Activated CD4-positive, alpha-beta T cell treated with anti-CD3 and anti-CD28 coated beads, Interleukin-10, Interleukin-2, amounts not matched to agents 100 ng/mL and 50 ng/mL, durations not matched to agents 16 hours and 8 hours (primary cell): ENCODE data around the gene LEUTX.

Source experiments
- DNase-seq: peaks from one replicate; pipeline ENCODE4 v3.0.0-alpha.2; 2020

Gene LEUTX

DNA sequence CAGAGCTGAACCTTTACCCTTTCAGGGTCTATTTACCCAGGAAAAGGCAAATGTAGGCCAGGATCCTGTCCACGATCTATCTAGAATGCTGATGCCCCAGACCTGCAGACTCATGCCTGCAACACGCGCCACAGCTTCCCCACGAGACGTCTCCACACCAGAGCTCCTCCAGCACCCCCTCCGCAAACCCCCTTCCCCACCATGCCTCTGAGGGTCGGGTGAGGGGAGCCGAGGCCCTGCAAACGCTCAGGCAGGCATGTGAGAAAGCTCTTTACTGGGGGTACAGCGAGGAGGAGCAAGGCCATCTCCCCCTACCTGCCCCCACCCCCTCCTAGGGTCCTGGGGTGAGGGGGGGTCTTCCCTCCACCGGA, 46.4 kb downstream of the LEUTX start:
- no peak for DNase-seq

DNA sequence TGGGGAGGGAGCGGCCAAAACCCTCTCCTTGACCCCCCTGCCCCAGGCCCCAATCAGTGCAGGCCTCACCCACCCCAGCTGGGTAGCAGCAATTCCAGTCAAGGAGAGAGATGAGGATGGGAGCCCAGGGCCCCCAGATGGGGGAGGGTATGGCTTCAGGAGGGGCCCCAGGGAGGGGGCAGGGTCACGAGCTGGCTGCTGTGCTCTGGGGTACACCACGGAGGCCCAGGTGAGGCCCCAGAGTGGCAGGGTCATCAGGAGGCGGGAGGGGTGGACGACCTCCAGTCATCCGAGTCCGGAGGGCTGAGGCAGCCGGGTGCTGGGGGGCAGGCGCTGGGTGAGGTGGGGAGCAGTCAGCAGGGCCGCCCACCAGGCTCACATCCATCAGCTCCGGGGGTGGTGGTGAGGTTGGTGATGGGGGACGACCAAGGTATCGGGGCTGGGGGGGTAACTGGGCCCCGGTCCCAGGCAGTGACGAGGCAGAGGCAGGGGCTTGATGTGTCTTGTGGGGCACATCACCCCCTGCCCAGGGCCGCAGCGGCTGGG, 47.0 kb downstream of the LEUTX start:
- DNase-seq: no peak

DNA sequence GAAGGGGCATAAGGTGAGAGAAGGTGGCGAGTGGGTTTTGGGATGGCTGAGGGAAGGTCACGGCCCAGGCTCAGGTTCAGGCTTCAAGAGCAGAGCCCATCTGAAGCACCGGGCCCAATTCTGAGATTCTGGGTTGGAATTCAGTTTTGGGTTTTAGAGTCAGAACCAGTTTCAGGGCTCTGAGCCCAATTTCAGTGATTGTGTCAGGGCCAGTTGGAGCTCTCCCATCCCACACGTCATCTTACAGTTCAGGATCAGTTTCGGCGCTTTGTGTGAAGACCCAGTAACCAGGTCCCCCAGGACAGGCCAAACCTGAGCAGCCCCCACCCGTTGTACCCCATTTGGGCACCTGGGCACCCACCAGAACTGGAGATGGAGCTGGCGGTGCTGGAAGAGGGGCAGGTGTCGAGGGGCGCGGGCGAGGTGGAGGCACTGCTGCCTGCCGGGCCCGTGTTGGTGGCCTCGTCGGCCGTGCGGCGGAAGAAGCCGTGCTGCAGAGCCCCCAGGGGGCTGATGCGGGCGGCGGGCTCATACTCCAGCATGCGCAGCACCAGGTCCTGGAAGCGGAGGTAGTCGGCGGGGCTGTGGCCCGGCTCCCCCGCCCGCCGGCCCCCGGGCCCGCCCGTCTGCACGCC, 47.8 kb downstream of the LEUTX start:
- DNase-seq: no peak

DNA sequence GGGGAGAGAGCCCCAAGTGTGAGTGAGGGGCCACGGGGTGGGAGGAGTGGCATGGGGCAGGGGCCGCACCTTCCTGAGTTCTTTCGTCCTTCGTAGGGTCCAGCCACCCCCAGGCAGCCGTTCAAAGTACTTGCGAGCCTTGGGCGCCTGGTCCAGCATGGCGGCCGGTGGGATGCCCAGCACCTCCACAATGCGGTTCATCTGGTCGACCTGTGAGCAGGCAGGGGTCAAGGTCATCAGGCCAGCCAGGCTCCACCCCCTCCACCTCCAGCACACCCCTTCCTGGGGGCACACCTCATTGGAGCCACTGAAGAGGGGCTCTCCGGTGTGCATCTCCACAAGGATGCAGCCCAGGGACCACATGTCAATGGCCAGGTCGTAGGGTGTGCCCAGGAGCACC, 48.6 kb downstream of the LEUTX start:
- no peak for DNase-seq

DNA sequence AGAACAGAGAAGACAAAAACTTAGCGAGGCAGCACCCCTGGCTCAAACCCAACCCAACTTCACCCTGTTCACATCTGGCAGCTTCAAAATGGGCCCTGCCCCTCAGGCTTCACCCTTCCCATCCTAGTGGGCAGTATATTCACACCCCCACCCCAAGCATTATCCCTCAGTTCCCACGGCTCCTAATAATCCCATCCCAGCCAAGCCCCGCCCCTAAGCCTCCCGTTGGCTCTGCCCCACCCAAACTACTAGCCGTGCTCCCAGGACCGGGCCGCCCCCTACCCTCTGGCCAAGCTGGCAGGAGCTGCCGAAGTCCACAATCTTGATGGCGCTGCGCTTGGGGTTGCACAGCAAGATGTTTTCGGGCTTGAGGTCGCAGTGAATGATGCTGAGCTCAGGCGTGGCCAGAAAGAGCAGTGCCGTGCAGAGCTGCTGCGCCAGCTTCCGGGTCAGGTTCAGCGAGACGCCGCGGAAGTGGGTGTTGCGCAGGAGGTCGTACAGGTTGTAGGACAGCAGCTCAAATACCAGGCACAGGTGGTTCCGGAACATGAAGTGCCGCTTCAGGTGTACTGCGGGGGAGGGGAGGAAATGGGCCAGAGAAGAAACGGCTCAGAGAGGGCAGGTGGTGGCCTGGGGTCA, 49.5 kb downstream of the LEUTX start:
- no peak for DNase-seq

DNA sequence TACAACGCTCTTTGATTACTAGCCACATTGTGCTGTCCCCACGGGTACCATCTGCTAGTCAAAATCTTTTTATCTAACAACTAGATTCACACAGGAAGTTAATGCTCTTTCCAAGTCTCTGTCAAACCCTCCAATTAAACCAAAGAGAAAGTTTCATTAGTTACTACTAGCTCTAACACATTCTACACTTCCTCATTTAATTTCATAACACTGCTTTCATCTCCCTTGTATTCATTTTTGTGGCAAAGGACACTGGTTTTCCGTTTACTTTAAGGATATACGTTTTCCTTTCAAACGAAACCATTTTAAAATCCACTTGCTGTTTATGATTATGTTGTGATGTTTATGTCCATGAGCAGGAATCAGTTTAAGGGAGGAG, 50.0 kb downstream of the LEUTX start:
- DNase-seq: no peak

DNA sequence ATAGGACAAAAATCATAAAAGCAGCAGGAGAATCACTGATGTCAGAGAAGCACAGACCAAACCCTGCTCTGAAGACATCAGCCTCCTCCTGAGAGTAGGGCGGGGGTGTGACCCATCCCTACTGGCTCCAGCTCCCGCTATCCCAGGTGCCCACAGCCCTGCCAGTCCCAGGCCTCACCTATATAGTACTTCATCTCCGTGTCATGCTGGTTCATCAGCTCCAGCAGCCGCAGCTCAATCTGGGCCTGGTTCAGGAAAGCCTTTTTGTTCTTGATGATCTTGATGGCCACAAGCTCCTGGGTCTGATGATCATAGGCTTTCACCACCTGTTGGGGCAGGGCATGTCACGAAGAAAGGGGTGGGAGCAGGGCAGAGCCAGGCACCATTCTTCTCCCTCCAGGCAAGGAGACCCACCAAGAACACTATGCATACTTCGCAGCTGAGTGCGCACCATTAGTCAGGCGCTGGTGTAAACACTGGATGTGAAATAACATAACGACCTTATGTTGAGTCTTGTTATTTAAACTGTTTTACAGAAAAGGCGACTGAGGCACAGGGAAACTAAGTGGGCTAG, 51.1 kb downstream of the LEUTX start:
- DNase-seq: no peak

DNA sequence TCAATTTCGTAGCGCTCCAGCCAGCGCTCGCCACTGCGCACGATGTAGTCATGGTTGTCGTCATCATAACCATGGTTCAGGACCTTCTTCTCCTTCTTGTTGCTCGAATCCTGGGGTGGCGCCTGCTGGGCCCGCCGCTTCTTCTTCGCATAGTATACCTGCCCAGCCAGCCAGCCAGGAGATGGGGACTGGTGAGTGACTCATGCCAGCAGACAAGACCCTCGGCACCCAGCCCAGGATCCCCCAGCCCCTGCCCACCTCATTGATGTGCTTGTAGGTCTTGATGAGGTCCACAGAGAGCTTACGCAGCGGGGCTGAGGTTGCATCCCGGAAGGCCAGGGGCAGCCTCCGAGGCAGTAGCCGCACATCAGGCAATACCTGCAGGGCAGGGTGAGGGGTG, 51.8 kb downstream of the LEUTX start:
- DNase-seq: no peak

DNA sequence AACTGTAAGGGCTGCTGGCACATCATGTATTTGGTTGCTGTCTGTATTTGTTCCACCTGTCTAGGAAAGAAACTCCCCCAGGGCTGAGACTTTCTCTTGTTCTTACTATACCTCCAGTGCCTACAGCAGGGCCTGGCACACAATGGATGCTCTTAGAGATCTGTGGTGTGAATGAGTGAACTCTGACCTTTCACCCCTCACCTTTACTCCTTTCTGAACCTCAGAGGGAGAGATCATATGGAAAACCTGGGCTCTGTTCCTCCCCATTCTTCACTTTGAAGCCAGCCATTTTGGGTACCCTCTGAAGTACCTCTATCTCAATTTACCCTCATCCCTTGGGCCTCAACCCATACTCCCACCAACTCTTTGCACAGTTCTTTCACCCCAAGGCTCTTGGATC, 52.2 kb downstream of the LEUTX start:
- DNase-seq: no peak

DNA sequence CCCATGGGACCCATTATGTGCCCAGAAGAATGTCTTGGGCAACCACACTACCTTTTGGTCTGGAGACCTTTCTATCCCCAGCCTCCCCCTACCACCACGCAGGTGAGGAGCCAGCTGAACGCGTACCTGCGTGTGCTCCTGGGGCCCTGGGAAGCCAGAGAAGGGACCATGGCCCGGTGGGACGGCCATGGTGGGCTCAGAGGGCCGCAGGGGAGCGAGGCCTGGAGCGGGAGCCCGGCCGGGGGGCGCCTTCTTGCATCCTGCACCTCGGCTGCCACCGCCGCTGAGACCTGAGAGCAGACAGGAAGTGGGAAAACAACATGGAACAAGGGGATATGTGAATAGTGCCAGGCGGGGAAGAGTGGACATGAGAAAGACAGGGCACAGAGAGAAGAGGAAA, 53.0 kb downstream of the LEUTX start:
- DNase-seq: no peak

DNA sequence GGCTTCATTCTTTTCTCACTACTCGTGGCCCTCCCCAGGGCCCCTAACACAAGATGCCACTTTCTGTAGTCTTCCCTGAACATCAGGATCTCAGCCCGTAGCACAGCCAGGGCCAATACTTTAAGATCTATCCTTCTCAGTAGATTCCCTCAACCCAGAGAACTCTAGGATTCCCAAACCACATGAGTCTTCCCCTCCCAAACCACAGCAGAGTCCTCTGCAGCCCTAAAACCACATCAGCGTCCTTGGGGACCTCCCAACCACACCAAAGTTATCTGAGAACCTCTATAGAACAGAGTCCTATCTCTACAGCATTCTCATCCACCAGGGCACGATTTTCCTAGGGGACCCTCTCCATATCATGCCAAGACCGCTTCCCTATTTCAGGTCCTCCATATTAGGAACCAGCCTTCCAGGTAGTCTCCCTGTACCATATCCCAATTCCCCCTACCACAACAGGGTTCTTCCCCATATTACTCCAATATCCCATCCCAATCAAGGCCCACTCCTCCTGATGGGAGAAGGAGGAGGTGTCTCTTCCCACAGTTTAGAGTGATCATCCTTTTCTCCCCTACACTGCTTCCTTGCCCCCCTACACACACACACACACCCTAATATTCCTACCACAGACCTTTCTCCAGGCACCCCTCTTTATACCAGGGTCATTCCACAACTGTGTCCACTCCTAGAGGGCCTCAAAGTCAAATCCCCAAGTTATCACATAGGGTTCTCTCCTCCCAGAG, 53.9 kb downstream of the LEUTX start:
- DNase-seq: no peak

DNA sequence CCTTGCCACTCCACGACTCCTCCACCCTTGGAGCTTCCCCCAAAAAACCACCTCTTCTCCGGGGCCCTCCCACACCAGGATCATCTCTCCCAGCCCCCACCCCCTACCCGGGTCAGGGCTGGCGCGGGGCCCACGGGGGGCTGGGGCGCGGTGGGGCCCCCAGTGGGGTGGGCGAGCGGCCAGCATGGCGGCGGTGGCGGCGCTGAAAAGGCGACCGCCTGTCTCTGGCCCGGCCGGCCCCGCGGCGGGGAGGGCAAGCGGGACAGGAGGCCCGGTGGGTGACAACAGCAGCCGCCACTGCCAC, 54.5 kb downstream of the LEUTX start:
- DNase-seq: no peak

DNA sequence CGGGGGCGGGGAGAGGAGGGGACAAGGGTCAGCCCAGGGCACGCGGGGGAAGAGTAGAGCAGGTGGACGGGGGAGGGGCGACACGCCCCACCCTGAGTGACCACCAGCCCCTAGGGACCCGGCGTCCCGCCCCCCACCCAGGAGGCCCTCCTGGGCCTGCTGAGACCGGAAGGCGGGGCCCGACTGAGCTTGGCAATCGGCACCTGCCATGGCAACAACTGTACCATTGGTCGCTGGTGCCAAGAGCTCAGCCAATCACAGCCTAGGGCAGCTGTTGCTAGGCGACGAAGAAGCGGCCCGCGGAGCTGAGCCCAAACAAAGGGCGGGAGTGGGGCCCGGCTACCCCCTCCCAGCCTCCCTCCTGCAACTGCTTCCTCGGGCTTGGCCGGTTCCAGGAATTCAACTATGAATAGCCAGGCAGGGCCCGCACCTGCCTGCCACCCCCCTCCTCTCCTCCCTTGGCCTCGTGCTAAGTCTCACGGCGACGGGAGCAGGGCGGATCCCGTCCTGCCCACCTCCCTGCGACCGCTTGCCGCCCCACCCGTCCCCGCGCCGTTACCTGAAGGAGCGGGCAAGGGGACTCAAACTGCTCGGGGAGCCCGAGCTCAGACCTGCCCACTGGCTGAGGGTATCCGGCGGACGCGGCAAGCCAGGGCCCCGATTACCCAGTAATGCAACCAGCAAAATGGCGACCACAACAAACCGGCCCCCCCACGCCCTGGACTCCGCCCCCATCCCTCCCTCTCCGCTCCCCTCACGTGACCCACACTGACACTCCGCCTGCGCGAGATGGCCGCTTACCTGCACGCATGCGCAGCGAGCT, 55.0 kb downstream of the LEUTX start, which contains the start of gene DYRK1B:
DYRK1B (minus strand) TSS at position 699 of the 823 bp plus-strand sequence. CDS start 2,295 bp downstream, outside the sequence.
- peak; percentile 98 for DNase-seq

DNA sequence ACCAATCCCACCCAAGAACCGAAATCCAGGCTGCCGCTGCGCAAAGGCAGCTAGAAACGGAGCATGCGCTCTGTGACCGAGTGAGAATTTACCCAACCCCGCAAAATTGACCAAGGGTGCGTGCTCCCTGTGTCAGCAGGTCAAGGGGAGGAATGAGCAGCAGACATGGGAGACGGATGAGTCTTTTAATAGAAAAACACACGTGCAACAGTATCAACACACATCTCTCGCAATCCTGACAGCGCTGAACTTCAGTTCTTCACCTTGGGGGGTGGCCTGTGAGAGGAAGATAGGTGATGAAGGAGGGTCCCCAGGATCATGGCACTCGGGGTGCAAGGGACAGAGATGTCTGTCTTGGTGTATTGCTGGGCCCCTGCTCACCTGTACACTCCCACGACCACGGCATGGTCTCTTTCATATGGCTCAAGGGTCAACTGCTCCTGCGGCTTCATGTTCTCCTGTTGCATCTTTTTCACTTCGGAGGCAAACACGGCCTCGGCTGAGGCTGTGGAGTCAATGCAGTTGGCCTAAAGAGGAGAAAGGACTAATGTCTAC, 55.7 kb downstream of the LEUTX start:
- no peak for DNase-seq
